ENCODE measurements around the gene UBE2H.
A peak's percentile ranks its signal among the peaks of the same experiment; 100 is the strongest.
"Not testable (repeated sequence)": the region's sequence is repeated elsewhere in the genome, so short reads cannot be mapped to it uniquely, and the experiment has no call there.

Gene UBE2H

GRCh38 chr7:129952653-129953560 lies at the start of gene UBE2H:
TSS of gene UBE2H (minus strand) at chr7:129952960. CDS start at chr7:129952555, 405 bp downstream.
- peak; percentile 84 for DNase-seq

GRCh38 chr7:129998446-129998845 lies 45.7 kb upstream of the UBE2H start:
- DNase-seq, result no peak

GRCh38 chr7:129997285-129997684 lies 44.5 kb upstream of the UBE2H start:
- no peak for DNase-seq

GRCh38 chr7:129993275-129993674 lies 40.5 kb upstream of the UBE2H start:
- DNase-seq, result no peak

GRCh38 chr7:129990403-129991192 lies 37.8 kb upstream of the UBE2H start:
- no peak for DNase-seq

- no peak for DNase-seq
These were observed 36.7 kb upstream of the UBE2H start for GRCh38 chr7:129989466-129989865.

GRCh38 chr7:129986600-129986999 lies 33.8 kb upstream of the UBE2H start:
- no peak for DNase-seq

- DNase-seq, result no peak
These were observed 27.9 kb upstream of the UBE2H start for GRCh38 chr7:129980667-129981066.

- DNase-seq, result no peak
These were observed 22.5 kb upstream of the UBE2H start for GRCh38 chr7:129975309-129975708.

- DNase-seq, result no peak
These were observed 18.1 kb upstream of the UBE2H start for GRCh38 chr7:129970816-129971215.

GRCh38 chr7:129969881-129970446 lies 17.2 kb upstream of the UBE2H start:
- no peak for DNase-seq

- DNase-seq, result no peak
These were observed 16.0 kb upstream of the UBE2H start for GRCh38 chr7:129968592-129969383.

- DNase-seq, result not testable (repeated sequence)
These were observed 7.4 kb upstream of the UBE2H start for GRCh38 chr7:129960204-129960475.

GRCh38 chr7:129959471-129960203 lies 6.9 kb upstream of the UBE2H start:
- DNase-seq, result no peak

GRCh38 chr7:129958643-129959470 lies 6.1 kb upstream of the UBE2H start:
- peak; percentile 45 for DNase-seq

- DNase-seq, result no peak
These were observed 3.3 kb upstream of the UBE2H start for GRCh38 chr7:129955993-129956543.

- no peak for DNase-seq
These were observed 591 bp downstream of the UBE2H start for GRCh38 chr7:129952086-129952652.

GRCh38 chr7:129951226-129952085 lies 1.3 kb downstream of the UBE2H start:
- DNase-seq, result no peak

- no peak for DNase-seq
These were observed 1.9 kb downstream of the UBE2H start for GRCh38 chr7:129950933-129951225.
